Amygdala (tissue), 56 donors: ENCODE results near the gene PLEKHA5.
A peak's percentile ranks its signal among the peaks of the same experiment; 100 is the strongest.

Source experiments
- DNase-seq, 56 donors: peaks; one replicate each; lab custom pipeline; 2025; lab: John Stamatoyannopoulos, UW

PLEKHA5 gene

GRCh38 chr12:19129122-19129485 lies 429 bp upstream of the PLEKHA5 start:
- peak in 2 of 56 donors; percentile 7 to 30 for DNase-seq

GRCh38 chr12:19130224-19131024 lies 891 bp downstream of the PLEKHA5 start:
- peak in 42 of 56 donors; percentile 5 to 67 (median 34) for DNase-seq

- DNase-seq, result peak in 7 of 56 donors; percentile 9 to 55 (median 37)
These were observed 1.5 kb downstream of the PLEKHA5 start for GRCh38 chr12:19131025-19131444.

GRCh38 chr12:19138551-19138950 lies 9.0 kb downstream of the PLEKHA5 start:
- no peak for DNase-seq

- DNase-seq, result no peak
These were observed 9.4 kb downstream of the PLEKHA5 start for GRCh38 chr12:19138956-19139355.

GRCh38 chr12:19139615-19140194 lies 10.2 kb downstream of the PLEKHA5 start:
- DNase-seq, result no peak

- no peak for DNase-seq
These were observed 11.1 kb downstream of the PLEKHA5 start for GRCh38 chr12:19140381-19141236.

GRCh38 chr12:19142499-19142898 lies 13.0 kb downstream of the PLEKHA5 start:
- DNase-seq, result no peak

GRCh38 chr12:19144287-19144686 lies 14.8 kb downstream of the PLEKHA5 start:
- no peak for DNase-seq

- no peak for DNase-seq
These were observed 15.5 kb downstream of the PLEKHA5 start for GRCh38 chr12:19144985-19145384.

- no peak for DNase-seq
These were observed 19.3 kb downstream of the PLEKHA5 start for GRCh38 chr12:19148860-19149259.

GRCh38 chr12:19150273-19150900 lies 20.9 kb downstream of the PLEKHA5 start:
- no peak for DNase-seq

GRCh38 chr12:19151298-19151697 lies 21.8 kb downstream of the PLEKHA5 start:
- DNase-seq, result no peak

GRCh38 chr12:19153396-19153795 lies 23.9 kb downstream of the PLEKHA5 start:
- no peak for DNase-seq

- no peak for DNase-seq
These were observed 25.2 kb downstream of the PLEKHA5 start for GRCh38 chr12:19154686-19155085.

GRCh38 chr12:19155981-19156734 lies 26.6 kb downstream of the PLEKHA5 start:
- no peak for DNase-seq

- no peak for DNase-seq
These were observed 29.4 kb downstream of the PLEKHA5 start for GRCh38 chr12:19158923-19159322.

GRCh38 chr12:19161216-19161615 lies 31.7 kb downstream of the PLEKHA5 start:
- DNase-seq, result no peak

- DNase-seq, result no peak
These were observed 35.9 kb downstream of the PLEKHA5 start for GRCh38 chr12:19165451-19165850.

GRCh38 chr12:19166387-19166786 lies 36.9 kb downstream of the PLEKHA5 start:
- DNase-seq, result no peak
